ENCODE results near the gene KIF5B.

- TF ChIP-seq TAF1 (IDR thresholded peaks at IDR 0.05; ENCODE audit: low read depth, low read length), result no peak
- no peak for TF ChIP-seq POLR2AphosphoS5 (IDR thresholded peaks at IDR 0.05; ENCODE audit: low read depth, low read length)
- no peak for TF ChIP-seq POLR2A (IDR thresholded peaks at IDR 0.05; ENCODE audit: low read depth, low read length)
Observed at GRCh38 chr10:31977440-31978155, 78.6 kb downstream of the KIF5B start.
